CMK (cell line): ENCODE data around the gene URB1.

ENCODE experiments used
- DNase-seq: peaks from one replicate; pipeline ENCODE4 v3.0.0-alpha.2; 2010; ENCODE audit warnings: low read depth

URB1 gene

GRCh38 chr21:32346951-32347350 is 45.9 kb downstream of the URB1 start:
- DNase-seq = no peak

DNA sequence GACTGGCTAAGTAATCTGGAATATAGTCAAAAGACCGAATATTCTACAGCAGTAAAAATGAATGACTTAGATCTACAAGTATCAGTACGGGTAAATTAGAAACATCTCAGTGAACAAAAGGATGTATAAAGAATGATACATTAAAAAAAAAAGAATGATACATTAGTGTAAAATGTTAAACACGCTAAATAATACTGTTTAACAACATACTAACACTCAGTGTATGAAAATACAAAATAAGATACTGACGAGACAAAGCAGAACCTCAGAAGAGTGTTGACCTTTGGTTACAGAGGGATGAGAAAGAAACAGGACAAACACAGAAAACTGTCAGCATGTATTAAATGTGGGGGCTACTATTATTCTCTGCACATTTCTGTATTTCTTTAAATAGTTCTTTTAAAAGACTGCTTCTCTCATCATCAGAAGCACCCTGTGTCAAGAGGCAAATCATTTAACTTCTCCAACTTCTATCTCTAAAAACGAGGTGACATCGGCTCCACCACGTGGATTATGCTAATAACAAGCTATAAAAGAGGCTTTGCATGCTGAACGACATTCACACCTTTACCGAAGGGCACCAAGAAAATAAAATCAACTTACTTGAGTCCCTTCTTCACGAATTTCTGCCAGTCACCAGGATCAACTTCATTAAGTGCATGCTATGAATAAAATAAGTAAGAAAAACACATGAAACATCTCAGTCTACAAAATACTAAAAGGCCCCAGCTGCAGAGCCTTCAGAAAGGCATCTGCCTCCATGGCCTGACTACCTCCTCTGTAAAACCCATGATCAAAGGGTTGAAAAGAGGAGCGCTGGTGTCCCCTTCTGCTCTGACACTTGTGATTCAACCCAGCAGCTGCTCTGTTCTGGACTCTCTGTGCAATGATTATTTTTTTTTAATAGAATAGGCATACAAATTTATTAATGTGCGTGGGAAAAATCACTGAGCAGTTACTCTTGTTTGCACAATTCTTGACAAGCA is 51.7 kb downstream of the URB1 start:
- no peak for DNase-seq

DNA sequence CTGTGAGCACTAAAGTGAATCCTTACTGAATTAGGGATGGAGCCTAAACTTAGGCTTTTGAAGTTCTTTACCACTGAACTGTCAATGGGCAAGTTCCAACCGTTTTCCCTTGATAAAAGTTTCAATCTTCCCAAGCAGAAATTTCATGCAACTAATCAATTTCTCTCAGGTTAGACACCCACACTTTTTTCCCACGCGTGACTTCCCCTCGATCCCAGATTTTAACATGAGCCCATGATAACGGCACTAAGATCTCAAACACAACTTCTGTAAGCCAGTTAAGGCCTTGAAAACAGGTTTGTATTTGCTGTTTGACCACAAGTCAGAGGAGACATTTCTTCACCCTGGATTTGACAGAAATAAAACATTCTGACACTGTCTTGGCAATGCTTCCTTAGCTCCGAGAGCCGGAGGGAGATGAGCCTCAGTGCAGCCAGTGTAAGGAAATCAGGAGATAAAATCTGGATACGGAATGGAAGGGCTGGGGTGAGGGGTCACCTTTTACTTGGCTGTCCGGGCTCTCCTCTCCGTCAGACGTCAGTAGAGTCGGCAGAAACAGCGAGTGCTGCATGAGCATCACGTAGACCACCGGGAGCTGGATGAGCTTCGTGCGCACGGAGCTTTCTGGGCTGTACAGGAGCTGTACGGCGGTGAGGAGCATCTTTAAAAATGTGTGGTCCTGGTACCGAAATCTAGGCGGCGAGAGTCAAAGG is 54.4 kb downstream of the URB1 start:
- DNase-seq = no peak

DNA sequence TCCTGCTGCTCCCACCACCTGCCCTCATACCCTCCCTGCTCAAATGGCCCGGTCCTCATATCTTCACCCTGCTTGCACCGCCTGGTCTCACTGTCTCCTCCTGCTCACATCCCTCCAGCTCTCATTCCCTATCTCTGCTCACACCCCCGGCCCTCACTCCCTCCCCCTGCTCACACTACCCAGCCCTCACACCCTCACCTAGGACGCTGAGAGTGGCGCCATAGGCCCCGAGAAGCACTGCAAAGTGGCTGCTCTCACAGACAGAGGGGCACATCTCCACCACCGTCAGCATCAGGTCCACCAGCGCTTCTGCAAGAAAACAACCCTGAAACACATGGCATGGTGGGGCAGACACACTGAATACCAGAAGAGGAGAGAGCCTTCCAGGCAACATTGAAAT is 55.6 kb downstream of the URB1 start:
- DNase-seq = no peak

GRCh38 chr21:32336711-32337110 is 56.1 kb downstream of the URB1 start:
- DNase-seq = no peak

DNA sequence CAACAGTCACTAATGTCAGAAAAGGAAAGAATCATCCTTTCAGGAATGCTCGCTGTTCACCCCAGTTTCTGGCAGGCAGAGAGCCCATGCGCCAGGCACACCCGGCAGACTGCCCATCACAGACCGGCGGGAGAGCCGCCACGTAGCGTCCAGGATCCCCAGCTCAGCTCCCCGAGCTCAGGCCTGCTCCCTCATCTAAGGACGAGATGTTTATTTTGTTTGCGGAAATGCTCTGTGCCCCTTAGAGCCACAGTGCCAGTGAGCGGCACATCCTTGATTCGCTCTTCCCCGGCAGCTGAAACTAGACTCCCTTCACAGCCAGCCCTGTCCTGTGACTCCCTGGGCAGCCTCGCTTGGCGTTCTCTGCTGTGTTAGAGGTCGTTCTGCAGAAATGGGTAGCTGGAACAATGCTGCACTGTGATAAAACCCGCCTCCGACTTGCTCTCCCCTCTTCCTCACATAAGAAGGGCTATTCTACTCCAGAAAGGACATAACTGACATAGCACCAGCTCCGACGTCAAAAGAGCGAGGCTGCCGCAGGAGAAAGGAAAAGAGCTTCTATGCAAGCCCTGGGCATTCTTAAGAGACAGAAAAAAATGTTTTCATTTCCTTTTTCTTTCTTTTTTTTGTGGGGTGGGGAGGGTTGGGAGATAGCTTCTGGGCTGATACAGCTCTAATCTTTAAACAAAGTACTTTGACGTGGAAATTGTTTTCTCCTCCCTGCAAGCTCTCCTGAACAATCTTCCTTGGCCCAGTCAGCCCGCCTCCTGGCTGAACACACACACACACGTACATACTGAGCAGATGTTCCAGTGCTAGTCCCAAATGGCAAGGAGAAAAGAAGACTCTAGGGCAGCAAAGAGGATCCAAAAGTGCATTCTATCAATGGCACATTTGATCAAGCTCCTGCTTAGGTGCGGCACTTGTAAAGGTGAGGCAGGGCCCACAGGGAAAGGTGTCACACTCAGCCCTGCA is 56.9 kb downstream of the URB1 start:
- no peak for DNase-seq

DNA sequence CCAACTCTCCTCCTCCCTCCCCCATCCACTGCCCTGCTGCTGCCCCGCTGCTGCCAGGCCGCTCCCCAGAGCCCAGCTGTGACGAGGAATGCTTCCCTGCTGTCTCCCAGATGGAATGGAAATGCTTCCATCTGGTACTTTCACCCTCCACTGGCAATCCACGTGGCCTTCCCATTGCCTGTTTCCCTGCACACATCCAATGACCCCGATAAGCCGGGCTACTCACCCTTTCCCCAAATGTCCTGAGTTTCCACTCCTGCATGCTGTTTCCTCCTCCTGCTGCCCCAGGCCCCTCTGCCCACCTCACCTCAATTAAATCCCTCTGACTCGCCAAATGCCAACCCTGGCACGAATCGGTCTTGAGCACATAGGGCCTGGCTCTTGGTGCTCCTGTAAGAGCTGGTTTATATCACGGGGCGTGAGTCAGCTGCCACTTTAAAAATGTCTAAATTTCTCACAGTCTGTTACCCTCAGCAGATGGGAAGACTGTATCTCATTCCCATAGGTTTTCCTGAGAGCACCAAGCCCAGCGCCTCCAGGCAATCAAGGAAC is 57.8 kb downstream of the URB1 start:
- no peak for DNase-seq

GRCh38 chr21:32333953-32334673 is 58.7 kb downstream of the URB1 start:
- DNase-seq = no peak

DNA sequence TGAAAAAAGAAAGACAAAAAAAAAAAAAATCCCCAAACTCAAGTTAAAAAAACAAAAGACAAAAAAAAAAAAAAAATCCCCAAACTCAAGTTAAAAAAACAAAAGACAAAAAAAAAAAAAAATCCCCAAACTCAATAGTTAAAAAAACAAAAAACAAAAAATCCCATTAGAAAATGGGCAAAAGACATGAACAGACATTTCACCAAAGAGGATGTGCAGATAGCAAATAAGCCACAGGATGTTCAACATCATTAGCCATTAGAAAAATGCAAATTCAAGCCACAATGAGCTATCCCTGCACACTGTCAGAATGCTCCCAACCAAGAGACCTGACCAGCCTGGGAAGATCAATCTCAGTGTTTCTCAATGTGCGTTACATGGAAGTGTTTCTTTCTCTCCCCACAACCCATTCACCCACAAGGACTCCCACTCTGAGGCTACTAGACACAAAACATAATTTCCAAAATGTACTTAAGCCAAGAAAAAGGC is 60.3 kb downstream of the URB1 start:
- no peak for DNase-seq

GRCh38 chr21:32331444-32332305 is 61.1 kb downstream of the URB1 start:
- DNase-seq = no peak

GRCh38 chr21:32330784-32331311 is 62.0 kb downstream of the URB1 start:
- DNase-seq = no peak

- no peak for DNase-seq
Observed at GRCh38 chr21:32329776-32330175, 63.0 kb downstream of the URB1 start.

- DNase-seq = no peak
Observed at GRCh38 chr21:32329331-32329730, 63.5 kb downstream of the URB1 start.

DNA sequence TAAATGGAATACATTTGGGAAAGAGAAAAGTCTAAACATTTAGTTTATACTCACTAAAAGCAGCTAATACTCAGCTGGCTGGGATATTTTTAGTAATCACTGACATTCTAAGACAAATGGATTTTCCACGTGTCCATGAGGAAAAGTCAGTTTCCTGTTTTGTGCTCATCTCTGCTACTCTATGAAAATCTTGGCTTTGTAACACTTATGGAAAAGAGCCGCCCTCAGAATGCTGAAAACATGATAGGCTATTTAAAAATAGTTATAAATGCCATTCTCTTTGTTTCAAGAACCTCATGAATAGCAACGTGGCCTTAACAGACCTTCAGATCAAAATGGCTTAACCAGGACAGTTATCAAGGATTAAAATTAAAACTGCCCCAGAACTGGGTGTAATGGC is 64.2 kb downstream of the URB1 start:
- DNase-seq = no peak

GRCh38 chr21:32325706-32326105 is 67.1 kb downstream of the URB1 start:
- no peak for DNase-seq

DNA sequence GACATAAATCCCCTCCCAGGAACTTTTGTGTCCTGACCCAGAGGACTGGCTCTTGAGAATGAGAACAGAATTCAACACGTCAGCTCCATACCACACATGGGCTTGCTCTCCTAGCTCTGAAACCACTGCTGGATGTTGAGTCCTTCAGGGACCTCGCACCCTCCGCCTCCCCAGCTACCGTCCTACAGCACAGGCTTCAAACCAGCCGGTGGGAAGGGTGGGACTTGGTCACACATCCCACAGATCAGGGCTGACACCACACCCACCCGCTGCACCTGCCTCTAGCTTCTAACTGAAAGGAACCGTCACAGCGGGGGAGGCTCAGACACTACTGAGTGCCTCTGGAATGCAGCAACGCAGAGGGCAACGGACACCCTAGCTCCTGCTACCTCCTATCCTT is 70.1 kb downstream of the URB1 start:
- no peak for DNase-seq

- DNase-seq = no peak
Observed at GRCh38 chr21:32322103-32322502, 70.7 kb downstream of the URB1 start.

DNA sequence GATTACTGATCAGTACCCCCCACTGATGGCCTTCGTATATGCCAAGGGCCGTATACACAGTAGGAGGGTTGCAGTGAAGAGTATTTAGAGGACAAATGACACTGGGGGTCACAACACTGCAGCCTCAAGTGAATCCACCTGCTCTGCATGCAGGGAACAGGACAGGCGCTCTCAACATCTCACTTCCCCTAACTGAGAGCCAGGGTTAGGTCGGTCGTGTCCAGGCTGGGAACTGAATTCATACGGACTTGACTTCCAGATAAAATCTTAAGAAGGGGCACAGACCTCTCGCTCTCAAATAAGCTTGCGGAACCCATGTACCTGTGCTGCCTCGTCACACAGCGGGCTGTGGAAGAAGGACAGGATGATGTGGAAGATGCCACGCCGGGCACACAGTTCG is 71.3 kb downstream of the URB1 start:
- no peak for DNase-seq

DNA sequence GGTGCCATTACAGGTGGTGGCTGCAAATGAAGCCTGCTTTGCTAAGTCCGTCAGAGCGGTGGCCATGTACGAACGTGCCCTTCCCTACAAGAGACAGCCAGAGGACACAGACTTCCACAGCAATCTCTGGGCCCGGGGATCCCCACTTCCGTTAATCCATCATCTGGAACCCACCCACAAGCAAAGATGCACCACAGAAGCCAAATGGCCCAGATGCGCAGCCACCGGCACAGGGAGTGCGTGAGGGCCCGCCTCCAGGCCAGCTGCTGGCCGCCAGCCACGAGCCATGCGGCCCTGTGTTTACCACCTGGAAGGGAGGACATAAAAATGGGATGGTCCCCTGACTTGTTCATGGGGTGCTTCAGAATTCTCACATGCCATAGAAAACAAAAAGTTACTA is 72.1 kb downstream of the URB1 start:
- no peak for DNase-seq

DNA sequence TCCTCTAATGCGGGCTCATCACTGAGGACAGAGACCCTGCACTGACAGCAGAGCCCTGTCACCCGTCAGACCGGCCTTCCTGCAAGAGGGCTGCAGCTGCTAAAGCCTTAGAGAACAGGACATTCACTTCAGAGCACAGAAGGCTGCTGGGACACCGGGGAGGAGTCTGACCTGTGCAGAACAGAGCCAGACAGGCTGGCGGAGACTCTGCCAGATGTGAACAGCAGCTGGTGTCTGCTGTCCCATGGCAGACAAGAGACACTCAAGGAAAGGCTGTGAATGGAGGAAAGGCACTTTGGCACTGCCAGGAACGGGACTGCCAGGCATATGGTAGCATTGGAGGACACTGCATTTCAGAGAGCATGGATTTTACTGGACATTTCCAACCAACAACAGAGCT is 72.8 kb downstream of the URB1 start:
- no peak for DNase-seq
